Measurements from ENCODE around the gene NTRK1.
A peak's percentile ranks its signal among the peaks of the same experiment; 100 is the strongest.

NTRK1 gene

DNA sequence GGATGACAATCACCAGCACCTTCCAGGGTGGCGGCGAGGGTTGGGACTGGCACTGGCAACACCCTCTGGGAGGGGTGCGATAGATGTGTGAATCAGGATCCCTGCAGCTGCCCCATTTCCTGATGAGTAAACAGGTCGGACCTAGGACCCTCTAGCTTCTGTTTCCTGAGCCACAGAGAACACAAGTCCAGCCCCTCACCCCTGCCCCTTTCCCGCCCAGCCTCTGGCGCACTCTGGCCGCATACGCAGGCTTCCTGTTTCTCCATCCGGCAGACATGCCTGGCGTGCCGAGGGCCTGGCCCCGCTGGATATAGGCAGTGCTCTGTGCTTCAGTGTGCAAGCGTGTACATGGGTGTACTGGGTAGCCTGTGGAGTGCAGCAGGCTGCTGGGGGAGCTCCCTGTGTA is 37.5 kb downstream of the NTRK1 start:
- no peak for DNase-seq (ENCODE audit: low read depth)

DNA sequence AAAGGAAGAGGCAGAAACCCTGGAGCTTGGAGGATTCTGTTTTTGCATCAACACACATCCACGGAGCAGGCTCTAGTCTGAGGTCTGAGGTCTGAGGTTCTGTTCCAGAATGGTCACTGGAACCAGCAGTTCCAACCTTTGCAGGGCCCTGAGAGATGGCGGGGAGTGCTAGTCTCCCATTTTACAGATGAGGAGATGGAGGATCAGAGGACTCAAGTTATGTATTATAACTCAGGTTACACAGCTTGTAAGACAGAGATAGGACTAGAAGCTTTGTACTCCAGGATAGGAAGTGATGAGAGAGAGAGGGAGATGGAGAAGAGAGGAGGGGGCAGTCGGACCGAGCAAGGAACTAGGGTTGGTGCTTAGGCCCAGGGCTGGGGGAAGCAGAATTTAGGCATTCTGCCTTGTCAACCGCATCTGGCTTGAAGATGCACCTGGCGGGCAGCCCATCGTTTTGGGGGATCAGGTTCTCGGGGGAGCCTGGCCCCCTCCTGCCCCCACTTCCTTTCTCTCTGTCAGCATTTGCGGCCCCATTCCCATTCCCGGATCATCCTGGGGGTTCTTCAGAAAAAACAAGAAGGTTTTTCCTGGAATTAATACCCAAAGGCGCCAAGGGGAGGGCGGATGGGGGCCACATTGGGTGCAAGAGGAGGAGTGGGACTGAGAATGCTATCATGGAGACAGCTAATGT is 38.5 kb downstream of the NTRK1 start:
- DNase-seq (ENCODE audit: low read depth): no peak

GRCh38 chr1:156899956-156900718 is 39.5 kb downstream of the NTRK1 start:
- no peak for DNase-seq (ENCODE audit: low read depth)

DNA sequence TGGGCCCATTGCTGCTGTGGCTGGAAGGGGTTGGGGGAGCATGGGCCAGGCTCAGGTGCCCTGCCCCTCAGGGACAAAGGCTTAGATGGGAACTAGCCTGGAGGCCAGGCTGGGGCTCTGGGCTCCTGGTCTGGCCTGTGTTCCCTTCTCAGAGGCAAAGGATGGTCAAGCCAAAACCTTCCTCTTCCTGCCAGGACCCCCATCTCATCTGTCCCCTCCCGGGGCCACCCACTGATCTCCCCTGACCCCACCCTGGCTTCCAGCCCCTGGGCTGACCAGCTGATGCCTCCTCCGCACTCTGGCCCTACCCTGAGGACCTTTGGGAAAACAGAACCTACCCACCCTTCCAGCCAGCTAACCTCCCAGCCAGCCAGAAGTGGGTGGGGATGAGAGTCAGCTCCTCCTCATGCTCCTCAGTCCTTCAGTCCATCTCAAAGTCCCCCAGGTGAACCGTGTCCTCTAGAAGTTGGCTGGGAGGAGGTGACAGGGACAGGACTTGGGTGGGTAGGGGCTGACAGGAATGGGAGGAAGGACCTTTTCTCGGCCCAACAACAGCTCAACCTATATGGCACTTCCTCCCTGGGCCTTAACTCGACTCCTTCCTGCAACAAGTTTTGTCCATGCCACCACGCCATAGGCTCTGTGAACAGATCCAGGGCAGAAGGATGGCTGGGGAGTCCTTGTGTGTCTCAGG is 40.4 kb downstream of the NTRK1 start:
- DNase-seq (ENCODE audit: low read depth): no peak

- DNase-seq (ENCODE audit: low read depth): no peak
Observed at GRCh38 chr1:156901590-156901900, 40.9 kb downstream of the NTRK1 start.

GRCh38 chr1:156901966-156902915 is 41.6 kb downstream of the NTRK1 start:
- no peak for DNase-seq (ENCODE audit: low read depth)

DNA sequence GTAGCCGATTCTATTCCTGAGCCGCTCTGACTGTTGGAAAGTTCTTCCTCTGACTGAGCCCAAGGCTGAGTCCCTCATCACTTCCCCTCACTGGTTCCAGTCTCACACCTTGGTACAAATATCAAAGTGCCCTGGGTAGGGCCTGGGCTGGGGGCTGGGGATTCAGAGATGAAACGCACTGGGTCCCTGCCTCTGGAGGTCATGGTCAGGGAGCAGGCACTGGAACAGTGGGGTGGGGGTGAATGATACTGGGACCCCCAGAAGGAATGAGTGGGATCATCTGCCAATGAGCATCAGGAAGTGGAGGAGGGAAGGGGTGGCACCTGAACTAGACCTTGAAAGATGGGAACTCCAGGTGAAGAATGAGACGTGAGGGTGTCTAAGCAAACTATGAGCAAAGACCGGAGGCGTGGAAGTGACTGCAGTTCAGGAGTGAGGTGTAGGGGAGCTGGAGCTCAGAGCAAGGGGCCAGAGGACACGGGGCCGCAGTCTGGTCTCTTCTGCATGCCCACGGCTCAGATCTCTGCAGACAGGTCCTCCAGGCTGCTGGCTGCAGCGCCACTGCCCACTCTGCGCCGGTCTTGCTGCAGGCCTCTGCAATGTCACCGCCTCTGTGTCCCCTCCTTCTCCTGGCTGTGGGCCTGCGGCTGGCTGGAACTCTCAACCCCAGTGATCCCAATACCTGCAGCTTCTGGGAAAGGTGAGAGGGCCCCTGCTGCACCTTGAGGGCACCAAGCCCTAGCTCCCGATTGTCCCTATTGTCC is 42.8 kb downstream of the NTRK1 start:
- DNase-seq (ENCODE audit: low read depth): no peak

- no peak for DNase-seq (ENCODE audit: low read depth)
Observed at GRCh38 chr1:156904187-156904959, 43.7 kb downstream of the NTRK1 start.

- DNase-seq (ENCODE audit: low read depth): no peak
Observed at GRCh38 chr1:156905176-156905575, 44.5 kb downstream of the NTRK1 start.

DNA sequence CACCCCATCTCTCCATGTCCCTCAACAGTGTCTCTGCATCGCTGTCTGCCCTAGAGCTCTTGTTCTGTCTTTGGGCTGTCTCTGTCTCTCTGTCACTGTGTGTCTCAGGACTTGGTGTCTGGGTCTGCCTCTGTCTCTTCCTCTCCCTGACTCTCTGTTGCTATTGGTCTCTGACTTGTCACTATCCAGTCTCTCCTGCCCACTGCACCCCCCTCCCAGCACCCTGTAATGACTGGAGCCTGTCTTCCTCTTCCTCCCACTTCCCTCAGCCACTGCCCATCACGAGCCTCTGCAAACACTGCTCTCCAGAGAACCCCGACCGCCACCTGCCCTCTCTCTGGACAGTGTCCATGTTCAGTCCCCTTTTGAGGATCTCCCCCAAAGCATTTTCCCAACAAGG is 45.0 kb downstream of the NTRK1 start:
- no peak for DNase-seq (ENCODE audit: low read depth)

DNA sequence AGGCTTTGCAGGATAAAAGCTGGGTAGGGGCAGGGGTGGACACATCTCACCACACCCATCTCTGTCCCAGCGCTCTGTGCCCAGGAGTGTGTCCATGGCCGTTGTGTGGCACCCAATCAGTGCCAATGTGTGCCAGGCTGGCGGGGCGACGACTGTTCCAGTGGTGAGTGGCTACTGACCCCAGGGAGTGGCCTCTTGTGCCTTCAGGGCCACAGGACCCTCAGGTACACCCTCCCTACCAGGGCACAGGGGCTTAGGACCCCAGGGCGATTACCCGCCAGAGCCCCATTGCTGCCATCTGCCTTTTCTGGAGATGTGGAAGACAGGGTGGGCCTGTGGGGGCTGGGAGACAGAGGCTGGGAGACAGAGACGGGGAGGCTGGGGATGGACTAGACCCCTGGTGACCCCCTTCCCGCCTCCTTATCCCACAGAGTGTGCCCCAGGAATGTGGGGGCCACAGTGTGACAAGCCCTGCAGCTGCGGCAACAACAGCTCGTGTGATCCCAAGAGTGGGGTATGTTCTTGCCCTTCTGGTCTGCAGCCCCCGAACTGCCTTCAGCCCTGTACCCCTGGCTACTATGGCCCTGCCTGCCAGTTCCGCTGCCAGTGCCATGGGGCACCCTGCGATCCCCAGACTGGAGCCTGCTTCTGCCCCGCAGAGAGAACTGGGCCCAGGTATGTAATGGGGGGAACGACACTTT is 45.7 kb downstream of the NTRK1 start:
- no peak for DNase-seq (ENCODE audit: low read depth)

DNA sequence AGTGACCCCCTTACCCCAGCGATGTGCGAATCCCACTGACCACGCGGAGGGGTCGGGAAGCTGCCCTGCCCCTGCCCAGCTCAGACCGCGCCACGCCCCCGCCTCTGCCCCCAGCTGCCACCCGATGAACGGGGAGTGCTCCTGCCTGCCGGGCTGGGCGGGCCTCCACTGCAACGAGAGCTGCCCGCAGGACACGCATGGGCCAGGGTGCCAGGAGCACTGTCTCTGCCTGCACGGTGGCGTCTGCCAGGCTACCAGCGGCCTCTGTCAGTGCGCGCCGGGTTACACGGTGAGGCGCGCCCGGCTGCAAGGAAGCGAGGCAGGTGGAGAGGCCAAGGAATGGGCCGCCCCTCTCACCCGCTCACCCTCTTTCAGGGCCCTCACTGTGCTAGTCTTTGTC is 47.9 kb downstream of the NTRK1 start:
- DNase-seq (ENCODE audit: low read depth): no peak

DNA sequence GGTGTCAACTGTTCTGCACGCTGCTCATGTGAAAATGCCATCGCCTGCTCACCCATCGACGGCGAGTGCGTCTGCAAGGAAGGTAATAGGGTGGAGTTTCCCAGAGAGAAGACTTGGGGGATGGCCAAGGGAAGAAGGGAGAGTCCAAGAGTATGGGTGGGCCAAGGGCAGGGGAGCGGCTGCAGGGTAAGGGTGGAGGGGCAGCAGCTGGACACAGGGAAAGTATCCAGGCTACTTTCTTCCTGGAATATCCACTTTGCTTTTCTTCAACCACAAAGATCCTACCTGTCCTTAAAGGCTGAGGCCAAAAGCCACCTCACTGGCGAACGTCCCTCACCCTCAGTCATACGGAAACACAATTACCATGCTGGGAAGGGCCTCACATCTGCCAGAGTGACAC is 48.3 kb downstream of the NTRK1 start:
- DNase-seq (ENCODE audit: low read depth): no peak

DNA sequence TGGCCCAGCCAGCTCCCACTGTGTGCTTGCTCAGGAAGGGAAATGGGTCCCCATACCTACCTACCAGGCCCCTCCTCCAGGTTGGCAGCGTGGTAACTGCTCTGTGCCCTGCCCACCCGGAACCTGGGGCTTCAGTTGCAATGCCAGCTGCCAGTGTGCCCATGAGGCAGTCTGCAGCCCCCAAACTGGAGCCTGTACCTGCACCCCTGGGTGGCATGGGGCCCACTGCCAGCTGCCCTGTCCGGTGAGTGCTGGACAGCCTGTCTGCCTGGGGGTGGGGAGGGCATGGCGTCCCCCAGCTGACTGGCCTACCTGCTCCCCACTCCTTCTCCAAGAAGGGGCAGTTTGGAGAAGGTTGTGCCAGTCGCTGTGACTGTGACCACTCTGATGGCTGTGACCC is 49.0 kb downstream of the NTRK1 start:
- DNase-seq (ENCODE audit: low read depth): no peak

- peak; percentile 62 for DNase-seq (ENCODE audit: low read depth)
Observed at GRCh38 chr1:156910309-156910782, 49.7 kb downstream of the NTRK1 start.

- DNase-seq (ENCODE audit: low read depth): no peak
Observed at GRCh38 chr1:156911577-156912298, 51.1 kb downstream of the NTRK1 start.

DNA sequence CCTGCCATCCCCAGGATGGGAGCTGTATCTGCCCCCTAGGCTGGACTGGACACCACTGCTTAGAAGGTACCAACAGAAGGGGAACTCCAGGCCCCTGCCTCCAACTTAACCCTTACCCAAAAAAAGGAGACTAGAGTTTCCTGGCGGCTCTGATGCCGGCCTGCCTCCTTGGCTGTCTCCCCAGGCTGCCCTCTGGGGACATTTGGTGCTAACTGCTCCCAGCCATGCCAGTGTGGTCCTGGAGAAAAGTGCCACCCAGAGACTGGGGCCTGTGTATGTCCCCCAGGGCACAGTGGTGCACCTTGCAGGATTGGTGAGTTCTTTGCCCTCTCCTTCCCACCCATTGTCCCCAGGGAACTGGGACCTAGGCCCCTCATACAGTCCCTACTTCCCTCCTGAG is 51.6 kb downstream of the NTRK1 start:
- DNase-seq (ENCODE audit: low read depth): no peak

GRCh38 chr1:156912861-156913808 is 52.5 kb downstream of the NTRK1 start:
- no peak for DNase-seq (ENCODE audit: low read depth)

All from activated T-cell treated with anti-CD3 and anti-CD28 coated beads for 48 hours (primary cell).